GM11168 (cell line): Measurements from ENCODE around the gene SLC4A1.
"Not testable (repeated sequence)": the region's sequence is repeated elsewhere in the genome, so short reads cannot be mapped to it uniquely, and the experiment has no call there.

Source experiments
- in situ Hi-C: fragments of 300-500 bp; cut with MboI; formaldehyde crosslinking; loops from one replicate; pipeline ENCODE4 v1.12.0; 2022; ENCODE audit warnings: low sequenced_read_pairs; ENCODE audit not compliant: unreplicated experiment

The SLC4A1 gene

GRCh38 chr17:44258811-44259351, 9.1 kb downstream of the SLC4A1 start:
- in situ Hi-C loops: no loop called here

- in situ Hi-C loops: no loop called here
Observed at GRCh38 chr17:44257815-44258760, 9.8 kb downstream of the SLC4A1 start.

- in situ Hi-C loops: no loop called here
Observed at GRCh38 chr17:44256671-44257070, 11.3 kb downstream of the SLC4A1 start.

- in situ Hi-C loops: no loop called here
Observed at GRCh38 chr17:44255915-44256314, 12.0 kb downstream of the SLC4A1 start.

- in situ Hi-C loops: no loop called here
Observed at GRCh38 chr17:44254361-44255095, 13.4 kb downstream of the SLC4A1 start.

- in situ Hi-C loops: no loop called here
Observed at GRCh38 chr17:44253006-44253405, 14.9 kb downstream of the SLC4A1 start.

GRCh38 chr17:44251062-44251461, 16.9 kb downstream of the SLC4A1 start:
- in situ Hi-C loops: no loop called here

- in situ Hi-C loops: no loop called here
Observed at GRCh38 chr17:44249501-44250246, 18.3 kb downstream of the SLC4A1 start.

- in situ Hi-C loops: no loop called here
Observed at GRCh38 chr17:44247876-44248736, 19.8 kb downstream of the SLC4A1 start.

- in situ Hi-C loops: no loop called here
Observed at GRCh38 chr17:44247440-44247841, 20.5 kb downstream of the SLC4A1 start.

- in situ Hi-C loops: no loop called here
Observed at GRCh38 chr17:44241106-44241624, 26.8 kb downstream of the SLC4A1 start.

- in situ Hi-C loops: not testable (repeated sequence)
Observed at GRCh38 chr17:44237886-44238285, 30.0 kb downstream of the SLC4A1 start.

- in situ Hi-C loops: no loop called here
Observed at GRCh38 chr17:44236444-44236991, 31.4 kb downstream of the SLC4A1 start.

GRCh38 chr17:44235583-44235936, 32.4 kb downstream of the SLC4A1 start:
- in situ Hi-C loops: no loop called here

GRCh38 chr17:44233582-44233981, 34.4 kb downstream of the SLC4A1 start:
- in situ Hi-C loops: no loop called here

GRCh38 chr17:44232061-44232460, 35.9 kb downstream of the SLC4A1 start:
- in situ Hi-C loops: no loop called here

GRCh38 chr17:44230140-44230539, 37.8 kb downstream of the SLC4A1 start:
- in situ Hi-C loops: no loop called here

GRCh38 chr17:44229090-44229489, 38.8 kb downstream of the SLC4A1 start:
- in situ Hi-C loops: no loop called here

GRCh38 chr17:44223541-44224071, 44.3 kb downstream of the SLC4A1 start:
- in situ Hi-C loops: loop anchor here (25.0 kb wide), 1 partner anchor 289 kb away; the partner anchor contains the start of gene GPATCH8
